Endothelial cell of umbilical vein (primary cell): ENCODE data around the gene STARD6.

ENCODE experiments used
- CTCF ChIP-seq, 2 donors: IDR thresholded peaks; 1 replicate in 1 of 2; 2 replicates in 1 of 2; pipeline ENCODE4 v1.5.1; 2011; ENCODE audit warnings: low read length in 2 of 2, mild to moderate bottlenecking in 2 of 2, moderate library complexity in 2 of 2, control low read depth in 1 of 2, inconsistent platforms in 1 of 2, low read depth in 1 of 2; ENCODE audit not compliant: insufficient read depth in 1 of 2; ENCODE audit errors: extremely low read depth in 1 of 2
- EZH2 ChIP-seq: IDR thresholded peaks from 2 replicates; pipeline ENCODE4 v1.6.1; 2012; ENCODE audit warnings: borderline replicate concordance, low read depth, mild to moderate bottlenecking, moderate library complexity, low read length, inconsistent platforms; ENCODE audit not compliant: severe bottlenecking
- JUN ChIP-seq: IDR thresholded peaks from 2 replicates; pipeline ENCODE4 v1.6.1; 2011; ENCODE audit warnings: borderline replicate concordance, low read depth; ENCODE audit not compliant: insufficient read length, insufficient read depth
- MYC ChIP-seq: IDR thresholded peaks from one replicate; pipeline ENCODE4 v1.6.1; 2011; ENCODE audit warnings: mild to moderate bottlenecking, low read depth, low read length
- POLR2A ChIP-seq: IDR thresholded peaks from 2 replicates; pipeline ENCODE4 v1.6.1; 2012; ENCODE audit warnings: low read depth, mild to moderate bottlenecking, control low read depth, low read length

- no peak for TF ChIP-seq CTCF (IDR thresholded peaks at IDR 0.05; ENCODE audit: extremely low read depth in 1 of 2, insufficient read depth in 1 of 2, low read depth in 1 of 2, low read length in 2 of 2)
- TF ChIP-seq POLR2A: no peak
- no peak for TF ChIP-seq JUN
- TF ChIP-seq MYC: no peak
- TF ChIP-seq EZH2: no peak
Measured at GRCh38 chr18:54386043-54386442, 28.4 kb upstream of the STARD6 start.
